Measurements from ENCODE around the gene CEP192. TPM values are rescaled to one million over a fixed set of nuclear protein-coding genes. Genes with fewer than 3 reads are reported as not detected.
A peak's percentile ranks its signal among the peaks of the same experiment; 100 is the strongest.
"Not testable (repeated sequence)": the region's sequence is repeated elsewhere in the genome, so short reads cannot be mapped to it uniquely, and the experiment has no call there.

The CEP192 gene, protein sequence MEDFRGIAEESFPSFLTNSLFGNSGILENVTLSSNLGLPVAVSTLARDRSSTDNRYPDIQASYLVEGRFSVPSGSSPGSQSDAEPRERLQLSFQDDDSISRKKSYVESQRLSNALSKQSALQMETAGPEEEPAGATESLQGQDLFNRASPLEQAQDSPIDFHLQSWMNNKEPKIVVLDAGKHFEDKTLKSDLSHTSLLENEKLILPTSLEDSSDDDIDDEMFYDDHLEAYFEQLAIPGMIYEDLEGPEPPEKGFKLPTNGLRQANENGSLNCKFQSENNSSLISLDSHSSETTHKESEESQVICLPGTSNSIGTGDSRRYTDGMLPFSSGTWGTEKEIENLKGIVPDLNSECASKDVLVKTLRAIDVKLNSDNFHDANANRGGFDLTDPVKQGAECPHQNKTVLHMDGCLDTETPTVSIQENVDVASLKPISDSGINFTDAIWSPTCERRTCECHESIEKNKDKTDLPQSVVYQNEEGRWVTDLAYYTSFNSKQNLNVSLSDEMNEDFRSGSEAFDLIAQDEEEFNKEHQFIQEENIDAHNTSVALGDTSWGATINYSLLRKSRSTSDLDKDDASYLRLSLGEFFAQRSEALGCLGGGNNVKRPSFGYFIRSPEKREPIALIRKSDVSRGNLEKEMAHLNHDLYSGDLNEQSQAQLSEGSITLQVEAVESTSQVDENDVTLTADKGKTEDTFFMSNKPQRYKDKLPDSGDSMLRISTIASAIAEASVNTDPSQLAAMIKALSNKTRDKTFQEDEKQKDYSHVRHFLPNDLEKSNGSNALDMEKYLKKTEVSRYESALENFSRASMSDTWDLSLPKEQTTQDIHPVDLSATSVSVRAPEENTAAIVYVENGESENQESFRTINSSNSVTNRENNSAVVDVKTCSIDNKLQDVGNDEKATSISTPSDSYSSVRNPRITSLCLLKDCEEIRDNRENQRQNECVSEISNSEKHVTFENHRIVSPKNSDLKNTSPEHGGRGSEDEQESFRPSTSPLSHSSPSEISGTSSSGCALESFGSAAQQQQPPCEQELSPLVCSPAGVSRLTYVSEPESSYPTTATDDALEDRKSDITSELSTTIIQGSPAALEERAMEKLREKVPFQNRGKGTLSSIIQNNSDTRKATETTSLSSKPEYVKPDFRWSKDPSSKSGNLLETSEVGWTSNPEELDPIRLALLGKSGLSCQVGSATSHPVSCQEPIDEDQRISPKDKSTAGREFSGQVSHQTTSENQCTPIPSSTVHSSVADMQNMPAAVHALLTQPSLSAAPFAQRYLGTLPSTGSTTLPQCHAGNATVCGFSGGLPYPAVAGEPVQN (N-terminal part only)
- polyA plus RNA-seq (ENCODE audit: insufficient read depth in 1 of 5, insufficient read length in 5 of 5, low replicate concordance in 1 of 5): 10 to 100 TPM; 37.3 to 56.3 (median 46.3) TPM
- long read RNA-seq, donor 1: 0 reads
- long read RNA-seq, donor 2: 0 reads
- long read RNA-seq, donor 3: 0 reads
- long read RNA-seq, donor 4: 0 reads
- long read RNA-seq, donor 5: 0 reads
- long read RNA-seq, donor 6, full-length matches to known transcripts: 1 of 1 reads
- long read RNA-seq, donor 6, partial matches to known transcripts: 0 of 1 reads
- long read RNA-seq, donor 6, other reads (novel, unspliced or antisense): 0 of 1 reads
- long read RNA-seq, donor 7, full-length matches to known transcripts: 1 of 1 reads
- long read RNA-seq, donor 7, partial matches to known transcripts: 0 of 1 reads
- long read RNA-seq, donor 7, other reads (novel, unspliced or antisense): 0 of 1 reads
- long read RNA-seq, donor 8: 0 reads

GRCh38 chr18:12990967-12991820 lies at the start of gene CEP192:
Gene CEP192 (plus strand): TSS chr18:12991362. CDS start chr18:12999425, 8,063 bp downstream.
- DNase-seq: peak; percentile 96 to 97

DNA sequence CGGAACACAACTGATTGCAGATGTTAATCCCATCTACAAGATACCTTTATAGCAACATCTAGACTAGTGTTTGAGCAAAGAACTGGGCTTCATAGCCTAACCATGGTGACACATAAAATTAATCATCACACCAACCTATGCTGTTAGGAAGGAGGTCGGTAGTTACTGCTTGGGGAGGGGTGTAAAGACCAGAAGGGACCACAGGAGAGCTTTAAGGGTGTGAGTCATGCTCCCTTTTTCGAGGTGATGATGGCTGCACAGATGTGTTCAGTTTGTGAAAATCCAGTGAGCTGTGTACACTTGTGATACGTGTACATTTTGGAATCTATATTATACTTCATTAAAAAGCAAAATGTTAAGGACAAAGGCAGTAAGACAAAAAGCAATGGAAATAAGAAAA lies 47.9 kb upstream of the CEP192 start:
- DNase-seq: no peak

DNA sequence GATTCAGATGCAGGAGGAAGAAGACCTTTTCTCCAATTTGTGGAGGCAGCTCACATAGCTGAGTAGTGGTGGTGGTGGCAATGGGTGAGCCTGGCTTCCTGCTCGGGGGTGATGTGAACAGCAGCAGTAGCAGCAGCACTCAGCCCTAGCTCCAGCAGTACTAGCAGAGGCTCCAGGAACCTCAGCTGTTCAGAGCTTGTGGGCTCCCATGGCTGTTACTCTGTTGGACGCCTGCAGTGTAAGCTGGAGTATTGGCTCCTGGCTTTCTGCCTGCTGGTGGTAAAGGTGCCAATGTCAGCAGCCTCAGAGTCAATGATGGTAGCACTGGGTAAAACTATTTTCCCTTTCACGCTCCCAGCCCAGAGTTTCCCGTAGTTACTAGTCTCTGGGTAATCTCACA lies 46.5 kb upstream of the CEP192 start:
- no peak for DNase-seq

DNA sequence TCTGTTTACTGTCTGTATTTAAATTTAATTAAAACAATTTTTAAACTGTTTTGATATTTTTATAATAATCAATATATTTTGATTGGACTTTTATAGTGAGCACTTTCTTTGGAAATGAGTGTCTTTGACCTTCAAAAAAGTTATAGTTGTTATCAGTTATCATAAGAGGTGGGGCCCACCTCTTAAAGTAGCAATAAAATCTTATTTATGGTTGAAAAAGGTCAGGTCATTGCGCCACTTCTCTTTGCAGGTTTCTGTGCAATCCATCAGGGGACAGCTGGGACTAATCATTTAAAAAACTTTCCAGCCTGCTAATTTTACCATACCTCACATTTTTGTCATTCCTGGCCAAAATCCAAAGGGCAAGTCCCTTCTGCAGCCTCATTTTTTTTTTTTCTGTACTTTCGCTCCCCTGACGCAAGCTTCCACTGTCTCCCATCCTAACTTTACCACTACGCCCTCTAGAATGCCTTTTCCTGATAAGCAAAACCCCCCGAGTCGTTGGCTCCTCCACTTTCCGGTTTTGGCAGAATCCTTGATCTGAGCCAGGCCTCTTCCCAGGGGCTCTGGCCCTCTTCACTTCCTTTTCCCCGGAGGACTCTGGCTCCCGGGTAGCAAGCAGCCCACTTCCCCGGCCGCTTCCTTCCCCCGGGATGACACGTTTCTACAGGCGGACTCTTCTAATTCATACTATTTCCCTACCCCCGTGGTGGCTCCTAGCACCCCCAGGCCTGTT lies 44.4 kb upstream of the CEP192 start:
- DNase-seq: peak; percentile 52

- DNase-seq: peak; percentile 96 to 97
Measured at GRCh38 chr18:12947285-12948049, 43.7 kb upstream of the CEP192 start, which contains the start of gene SEH1L. Gene SEH1L (plus strand): TSS chr18:12948011. CDS start chr18:12948122, 111 bp downstream.

DNA sequence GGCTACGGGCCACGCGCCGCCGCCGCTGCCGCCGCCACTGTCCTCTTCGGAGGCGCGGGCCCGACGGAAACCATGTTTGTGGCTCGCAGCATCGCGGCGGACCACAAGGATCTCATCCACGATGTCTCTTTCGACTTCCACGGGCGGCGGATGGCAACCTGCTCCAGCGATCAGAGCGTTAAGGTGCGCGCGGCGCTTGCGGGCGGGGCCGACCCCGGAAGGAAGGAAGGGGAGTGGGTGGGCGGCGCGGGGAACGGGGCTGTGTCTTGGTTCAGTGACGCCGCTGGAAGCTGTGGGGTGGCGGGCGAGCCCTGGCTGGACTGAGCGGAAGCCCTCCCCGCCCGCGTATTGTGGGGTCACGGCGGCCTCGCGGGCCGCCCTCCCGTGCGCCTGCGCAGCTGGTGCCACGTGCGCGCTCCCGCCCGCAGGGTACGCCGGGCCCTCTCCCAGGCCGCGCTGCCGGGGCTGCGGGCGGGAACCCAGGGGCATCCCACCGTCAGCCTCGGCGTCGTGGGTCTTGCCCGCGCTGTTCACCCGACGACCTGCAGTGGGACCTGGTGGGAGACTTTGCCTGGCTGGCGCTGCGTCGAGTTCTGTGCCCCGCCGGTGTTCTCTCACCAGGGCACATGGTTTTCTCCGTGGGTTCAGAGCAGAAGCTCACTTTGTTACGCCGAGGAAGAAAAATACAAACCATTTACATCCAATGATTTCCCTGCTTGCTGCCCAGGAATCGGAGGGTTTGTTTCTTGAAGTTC lies 42.9 kb upstream of the CEP192 start:
- peak; percentile 94 to 97 for DNase-seq

GRCh38 chr18:12958478-12958877 lies 32.7 kb upstream of the CEP192 start:
- DNase-seq: no peak

DNA sequence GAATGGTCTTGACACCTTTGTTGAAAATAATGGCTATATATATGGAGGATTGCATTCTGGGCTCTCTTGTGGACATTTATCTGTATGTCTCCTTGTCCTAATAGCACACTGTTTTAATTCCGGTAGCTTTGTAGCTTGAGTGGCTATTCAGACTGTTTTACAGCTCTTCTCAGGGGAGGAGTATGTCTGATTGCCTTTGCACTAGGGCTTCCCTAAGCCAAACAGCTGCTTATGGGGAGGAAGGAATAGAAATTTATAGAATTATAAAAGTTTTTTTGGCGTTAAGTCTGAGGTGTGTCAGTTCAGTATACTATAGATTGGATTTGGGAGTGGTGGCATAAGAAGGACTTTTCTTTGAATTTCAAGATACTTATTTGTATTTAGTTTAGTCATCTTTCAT lies 30.8 kb upstream of the CEP192 start:
- DNase-seq: no peak

DNA sequence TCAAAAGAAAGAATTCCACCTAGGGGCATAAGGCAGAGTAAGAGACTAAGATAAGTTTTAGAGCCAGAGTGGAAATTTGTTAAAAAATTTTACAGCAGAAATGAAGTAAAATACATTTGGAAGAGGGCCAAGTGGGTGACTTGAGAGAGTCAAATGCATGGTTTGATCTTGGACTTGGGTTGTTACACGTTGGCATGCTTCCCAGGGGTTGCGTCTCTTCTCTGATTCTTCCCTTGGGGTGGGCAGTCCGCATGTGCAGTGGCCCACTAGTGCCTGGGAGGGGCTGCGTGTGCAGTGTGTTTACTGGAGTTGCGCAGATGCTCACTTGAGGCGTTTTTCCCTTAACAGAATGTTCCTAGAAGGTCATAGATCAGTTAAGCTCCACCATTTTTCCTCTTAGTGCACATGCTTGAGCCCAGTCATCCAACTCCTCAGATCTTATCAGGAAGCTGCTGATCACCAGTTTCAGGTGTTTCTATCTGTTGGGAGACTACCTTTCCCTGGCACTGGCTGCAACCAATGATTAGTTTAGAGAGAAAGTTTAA lies 30.2 kb upstream of the CEP192 start:
- peak; percentile 31 to 38 for DNase-seq

- no peak for DNase-seq
Measured at GRCh38 chr18:12963069-12963468, 28.1 kb upstream of the CEP192 start.

DNA sequence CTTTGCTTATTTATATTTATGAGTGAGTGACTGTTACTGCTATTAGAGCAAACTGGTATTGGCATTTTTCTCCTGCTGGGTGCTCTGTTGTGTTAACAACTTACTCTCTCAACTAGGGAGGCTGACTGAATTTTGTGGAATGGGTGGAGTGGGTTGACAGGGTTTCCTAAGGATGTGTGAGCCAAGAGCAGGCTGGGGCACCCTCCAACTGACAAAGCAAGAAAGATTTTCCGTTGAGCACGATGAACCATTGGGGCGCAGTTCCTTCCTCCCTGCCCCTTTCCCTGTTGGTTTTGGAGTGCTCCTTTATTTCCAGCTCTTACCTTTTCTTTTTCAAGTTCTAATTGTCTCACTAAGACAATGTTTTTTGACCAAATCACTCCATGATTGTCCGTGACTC lies 23.0 kb upstream of the CEP192 start:
- DNase-seq: no peak

DNA sequence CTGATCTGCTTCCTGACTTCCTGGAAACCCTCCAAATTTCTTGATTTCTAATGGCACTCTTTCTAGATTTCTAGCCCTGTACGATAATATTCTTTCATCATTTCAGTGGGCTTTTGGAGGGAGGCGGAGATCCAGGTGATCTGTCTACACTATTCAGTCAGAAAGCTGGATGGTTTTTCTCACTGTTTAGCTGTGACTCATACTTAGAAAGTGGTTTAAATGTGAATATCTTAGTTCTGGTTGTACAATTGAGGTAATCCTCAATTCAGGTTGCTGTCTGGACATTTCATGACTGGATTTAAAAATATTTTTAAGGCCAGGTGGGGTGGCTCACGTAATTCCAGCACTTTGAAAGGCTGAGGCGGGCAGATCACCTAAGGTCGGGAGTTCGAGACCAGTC lies 22.5 kb upstream of the CEP192 start:
- no peak for DNase-seq

DNA sequence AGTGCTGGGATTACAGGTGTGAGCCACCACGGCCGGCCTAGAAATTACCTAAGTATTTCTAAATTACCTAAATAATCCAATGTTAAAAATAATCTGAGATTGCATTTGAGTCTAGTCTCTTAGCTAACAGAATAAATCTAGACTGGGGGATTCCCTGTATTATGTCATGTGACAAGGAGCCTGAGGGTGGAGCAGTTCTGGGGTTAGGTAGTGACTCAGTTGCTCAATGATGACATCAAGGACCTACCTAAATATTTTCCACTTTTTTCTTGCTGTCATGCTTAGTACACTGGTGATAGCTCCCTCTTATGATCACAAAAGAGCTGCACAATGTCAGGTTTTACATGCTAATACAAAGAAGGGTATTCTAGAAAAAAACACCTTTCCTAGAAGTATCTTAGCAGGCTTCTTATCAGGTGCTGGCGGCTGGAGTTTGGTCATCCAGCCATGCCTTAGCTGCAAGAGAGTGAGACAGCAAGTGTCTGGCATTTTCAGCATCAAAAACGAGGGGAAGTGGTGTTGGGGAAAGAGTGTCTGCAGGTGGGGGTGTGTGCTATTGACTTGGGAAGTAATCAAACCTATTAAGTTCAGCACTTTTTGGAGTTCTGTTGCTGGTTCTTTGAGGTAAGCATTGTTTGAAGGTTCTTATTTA lies 17.5 kb upstream of the CEP192 start:
- DNase-seq: no peak

- no peak for DNase-seq
Measured at GRCh38 chr18:12975488-12975887, 15.7 kb upstream of the CEP192 start.

DNA sequence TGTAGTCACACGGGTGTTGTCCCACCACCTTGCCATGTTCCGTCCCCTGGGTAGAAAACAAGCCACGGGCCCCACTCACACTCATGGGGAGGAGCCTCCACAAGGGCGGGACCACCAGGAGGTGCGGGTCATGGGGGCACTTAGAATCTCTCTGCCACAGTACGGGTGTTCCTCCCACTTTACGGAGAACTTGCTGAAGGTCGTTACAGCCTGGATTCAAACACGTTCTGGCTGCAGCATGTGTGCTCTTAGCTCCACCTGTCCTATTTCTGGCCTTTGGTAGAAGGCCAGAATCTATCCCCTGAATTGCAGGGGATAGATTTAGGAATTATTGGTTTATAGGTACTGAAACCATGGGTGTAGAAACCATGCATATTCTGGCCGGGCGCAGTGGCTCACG lies 14.9 kb upstream of the CEP192 start:
- no peak for DNase-seq

DNA sequence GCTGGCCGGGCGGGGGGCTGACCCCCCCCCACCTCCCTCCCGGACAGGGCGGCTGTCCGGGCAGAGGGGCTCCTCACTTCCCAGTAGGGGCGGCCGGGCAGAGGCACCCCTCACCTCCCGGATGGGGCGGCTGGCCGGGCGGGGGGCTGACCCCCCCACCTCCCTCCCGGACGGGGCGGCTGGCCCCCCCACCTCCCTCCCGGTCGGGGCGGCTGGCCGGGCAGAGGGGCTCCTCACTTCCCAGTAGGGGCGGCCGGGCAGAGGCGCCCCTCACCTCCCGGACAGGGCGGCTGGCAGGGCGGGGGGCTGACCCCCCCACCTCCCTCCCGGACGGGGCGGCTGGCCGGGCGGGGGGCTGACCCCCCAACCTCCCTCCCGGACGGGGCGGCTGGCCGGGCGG lies 11.1 kb upstream of the CEP192 start:
- not testable (repeated sequence) for DNase-seq
